ENCODE results near the gene SYNE2. TPM values are rescaled to one million over a fixed set of nuclear protein-coding genes. Genes with fewer than 3 reads are reported as not detected.

Gene SYNE2
- total and polyA plus RNA-seq, 2 donors (not counting 3 experiments of a cell fraction or from before 2014, with no cell fraction given), result 16.0 to 53.7 TPM

GRCh38 chr14:63928744-63929174, 76.0 kb downstream of the SYNE2 start:
- H2AFZ ChIP-seq (ENCODE audit: low read depth, low read length), result peak overlapping the region; percentile 17
- peak overlapping the region; percentile 55 for H3K27ac ChIP-seq (ENCODE audit: insufficient read depth, low read depth, low read length)
- peak; percentile 59 for FAIRE-seq
- peak; percentile 66 for DNase-seq (ENCODE audit: low read depth, low spot score)
- H3K9ac ChIP-seq (replicated peaks; ENCODE audit: extremely low read depth, insufficient read depth, low read length), result peak overlapping the region; percentile 4
- POLR2A ChIA-PET, result no interaction called here
- H4K20me1 ChIP-seq (replicated peaks; ENCODE audit: control insufficient read depth, extremely low read depth, insufficient read depth, low read length), result no peaks in the 10 kb centered on the region
- H3K4me3 ChIP-seq (replicated peaks in 1 of 3; ENCODE audit: insufficient read depth in 1 of 3, low read depth in 1 of 3, low read length in 3 of 3), result no peak overlapping the region
- CTCF ChIA-PET, result interaction anchor here (0.8 to 1.8 kb wide), 5 partner anchors 13 to 375 kb away, joined by 3 to 6 read pairs (median 3); no protein-coding TSS in a partner anchor
- BruUV-seq (replicated peaks), result no TSS peak
- no peaks in the 10 kb centered on the region for H3K9me3 ChIP-seq (replicated peaks; ENCODE audit: control insufficient read depth, insufficient read depth, low read length)
- H3K27me3 ChIP-seq (ENCODE audit: control insufficient read depth in 2 of 2, insufficient read depth in 2 of 2, low read length in 2 of 2), result no peaks in the 10 kb centered on the region
- peaks cover 13% of the 10 kb centered on the region for H3K4me1 ChIP-seq (ENCODE audit: control insufficient read depth, extremely low read depth, insufficient read depth, low read length)
- H3K79me2 ChIP-seq (ENCODE audit: control insufficient read depth, insufficient read depth, low read length), result no peaks in the 10 kb centered on the region
- H3K4me2 ChIP-seq (ENCODE audit: insufficient read depth, low read length), result peak overlapping the region; percentile 74
- H3K36me3 ChIP-seq (ENCODE audit: control insufficient read depth in 2 of 2, extremely low read depth in 1 of 2, insufficient read depth in 2 of 2, low read length in 2 of 2), result no peaks in the 10 kb centered on the region
- TF ChIP-seq MAX (IDR thresholded peaks at IDR 0.05; ENCODE audit: insufficient read depth, insufficient read length) (no peak), GATA2 (IDR thresholded peaks at IDR 0.05; ENCODE audit: insufficient read depth, insufficient read length, low read depth, low read length) (peak; percentile 45)
- intact Hi-C loops (cut with micrococcal nuclease), result no loop called here
- dilution Hi-C loops (cut with MboI; ENCODE audit: extremely low pct_ligation_motif_present, low sequenced_read_pairs), result no loop called here
- H3K9me1 ChIP-seq (replicated peaks; ENCODE audit: control insufficient read depth, extremely low read depth, insufficient read depth, low read length), result no peaks in the 10 kb centered on the region

- intact Hi-C loops (cut with micrococcal nuclease), result no loop called here
- H3K79me2 ChIP-seq (ENCODE audit: control insufficient read depth, insufficient read depth, low read length), result no peaks in the 10 kb centered on the region
- CTCF ChIA-PET, result interaction anchor here (1.0 to 1.4 kb wide), 5 partner anchors 16 to 52 kb away, joined by 3 to 4 read pairs (median 3); no protein-coding TSS in a partner anchor
Measured at GRCh38 chr14:63933110-63933509, 80.3 kb downstream of the SYNE2 start.

More at GRCh38 chr14:63933110-63933509, 80.3 kb downstream of the SYNE2 start:
- FAIRE-seq, result no peak
- Histone ChIP-seq H3K9ac (replicated peaks; ENCODE audit: extremely low read depth, insufficient read depth, low read length) (no peak overlapping the region), H2AFZ (ENCODE audit: low read depth, low read length) (no peak overlapping the region), H3K9me1 (replicated peaks; ENCODE audit: control insufficient read depth, extremely low read depth, insufficient read depth, low read length) (no peaks in the 10 kb centered on the region), H3K27me3 (ENCODE audit: control insufficient read depth in 2 of 2, insufficient read depth in 2 of 2, low read length in 2 of 2) (no peaks in the 10 kb centered on the region), H3K4me3 (replicated peaks in 1 of 3; ENCODE audit: insufficient read depth in 1 of 3, low read depth in 1 of 3, low read length in 3 of 3) (no peak overlapping the region), H3K4me1 (ENCODE audit: control insufficient read depth, extremely low read depth, insufficient read depth, low read length) (peaks cover 10% of the 10 kb centered on the region), H3K27ac (ENCODE audit: insufficient read depth, low read depth, low read length) (no peak overlapping the region), H3K9me3 (replicated peaks; ENCODE audit: control insufficient read depth, insufficient read depth, low read length) (no peaks in the 10 kb centered on the region), H3K4me2 (ENCODE audit: insufficient read depth, low read length) (no peak overlapping the region), H4K20me1 (replicated peaks; ENCODE audit: control insufficient read depth, extremely low read depth, insufficient read depth, low read length) (no peaks in the 10 kb centered on the region), H3K36me3 (ENCODE audit: control insufficient read depth in 2 of 2, extremely low read depth in 1 of 2, insufficient read depth in 2 of 2, low read length in 2 of 2) (no peaks in the 10 kb centered on the region)
- no peak for TF ChIP-seq GATA2 (IDR thresholded peaks at IDR 0.05; ENCODE audit: insufficient read depth, insufficient read length, low read depth, low read length)
- TF ChIP-seq POLR2AphosphoS5 (IDR thresholded peaks at IDR 0.05; ENCODE audit: insufficient read depth, low read depth, low read length), result no peak
- no peak for TF ChIP-seq EZH2 (IDR thresholded peaks at IDR 0.05; ENCODE audit: borderline replicate concordance, low read depth, low read length, severe bottlenecking)
- no peak for TF ChIP-seq FOS (IDR thresholded peaks at IDR 0.05; ENCODE audit: borderline replicate concordance, insufficient read depth, low read length)
- TF ChIP-seq CTCF (IDR thresholded peaks at IDR 0.05; ENCODE audit: extremely low read depth in 1 of 2, insufficient read depth in 1 of 2, low read depth in 1 of 2, low read length in 2 of 2), result no peak
- no peak for TF ChIP-seq POLR2A (IDR thresholded peaks at IDR 0.05; ENCODE audit: low read depth, low read length)
- no peak for TF ChIP-seq MYC (IDR thresholded peaks at IDR 0.05; ENCODE audit: low read depth, low read length)
- no peak for TF ChIP-seq JUN (IDR thresholded peaks at IDR 0.05; ENCODE audit: borderline replicate concordance, insufficient read depth, insufficient read length, low read depth)
- no peak for TF ChIP-seq MAX (IDR thresholded peaks at IDR 0.05; ENCODE audit: insufficient read depth, insufficient read length)
- POLR2A ChIA-PET, result no interaction called here
- no peak for DNase-seq (ENCODE audit: low read depth, low spot score)
- dilution Hi-C loops (cut with MboI; ENCODE audit: extremely low pct_ligation_motif_present, low sequenced_read_pairs), result no loop called here
- BruUV-seq (replicated peaks), result no TSS peak

Measured in endothelial cell of umbilical vein (primary cell).